ENCODE measurements around the gene HIGD1A. TPM values are rescaled to one million over a fixed set of nuclear protein-coding genes. Genes with fewer than 3 reads are reported as not detected.
A peak's percentile ranks its signal among the peaks of the same experiment; 100 is the strongest.

HIGD1A gene
- total RNA-seq, 1 experiment from 2014 or later = 80.7 TPM

- Mint-ChIP-seq H3K4me3 (no peak overlapping the region), H3K27ac (peak overlapping the region; percentile 88; the same call in 1 of the 2 replicates), H3K36me3 (no peaks in the 10 kb centered on the region), H3K4me1 (peaks cover 45% of the 10 kb centered on the region), H3K27me3 (ENCODE audit: low read depth) (peaks cover 8% of the 10 kb centered on the region; the same call in 1 of the 2 replicates), H3K9me3 (peaks cover 3% of the 10 kb centered on the region)
- ChIA-PET CTCF (interaction anchor here (0.8 to 2.1 kb wide), 7 partner anchors 11 to 151 kb away, joined by 3 to 16 read pairs (median 5); no protein-coding TSS in a partner anchor), POLR2A (no interaction called here)
- no peak for TF ChIP-seq GRHL2 (CRISPR knock-in tag; IDR thresholded peaks at IDR 0.05; ENCODE audit: insufficient replicate concordance, severe bottlenecking)
- TF ChIP-seq MAX (CRISPR knock-in tag; IDR thresholded peaks at IDR 0.05) = peak; percentile 17; the same call in 1 of the 2 replicates
- TF ChIP-seq ZNF121 (CRISPR knock-in tag; IDR thresholded peaks at IDR 0.05) = no peak
- TF ChIP-seq SMAD3 (CRISPR knock-in tag; IDR thresholded peaks at IDR 0.05; ENCODE audit: borderline replicate concordance) = no peak
- TF ChIP-seq SP1 (CRISPR knock-in tag; conservative IDR thresholded peaks at IDR 0.05) = 0 out of 2 replicates have a peak, but pooled peaks have one; percentile 16
- DNase-seq (ENCODE audit: low spot score) = no peak
- peak; percentile 72 for ATAC-seq
These were observed 70.6 kb downstream of the HIGD1A start for GRCh38 chr3:42733501-42734262.

Other genes with a start within 250 kb of the HIGD1A start
- gene SEC22C, start 222.5 kb downstream of the HIGD1A start, total RNA-seq (2021) = 35.2 to 37.0 TPM (median 37.0 TPM) in 3 replicates
- 52.9 to 65.0 TPM (median 62.6 TPM) in 3 replicates for gene SS18L2, start 213.6 kb downstream of the HIGD1A start, total RNA-seq (2021)
- gene NKTR, start 203.8 kb downstream of the HIGD1A start, total RNA-seq (2021) = 76.4 to 89.3 TPM (median 82.3 TPM) in 3 replicates
- 5.2 to 5.9 TPM (median 5.6 TPM) in 3 replicates for gene ZBTB47, start 150.8 kb downstream of the HIGD1A start, total RNA-seq (2021)
- not detected in 3 replicates for gene KLHL40, start 119.0 kb downstream of the HIGD1A start, total RNA-seq (2021)
- gene HHATL, start 101.7 kb downstream of the HIGD1A start, total RNA-seq (2021) = 0.21 to 0.92 TPM (median 0.60 TPM) in 3 replicates
- gene CCDC13, start 31.2 kb downstream of the HIGD1A start, total RNA-seq (2021) = 0.79 TPM in 1 of 3 replicates, not detected in the others
- 0.28 to 0.41 TPM (median 0.39 TPM) in 3 replicates for gene ACKR2, start 5.0 kb upstream of the HIGD1A start, total RNA-seq (2021)
- 0.13 to 0.18 TPM (median 0.16 TPM) in 3 replicates for gene CYP8B1, start 71.4 kb upstream of the HIGD1A start, total RNA-seq (2021)
- 2.7 to 3.5 TPM (median 2.9 TPM) in 3 replicates for gene ZNF662, start 101.7 kb upstream of the HIGD1A start, total RNA-seq (2021)
- 7.1 to 9.6 TPM (median 7.7 TPM) in 3 replicates for gene GASK1A, start 174.8 kb upstream of the HIGD1A start, total RNA-seq (2021)